Occipital lobe (tissue), 2 donors: Measurements from ENCODE around the gene FAT1. TPM values are rescaled to one million over a fixed set of nuclear protein-coding genes. Genes with fewer than 3 reads are reported as not detected.

Source experiments
- DNase-seq: peaks from one replicate; lab custom pipeline; 2025; lab: John Stamatoyannopoulos, UW
- total RNA-seq: library from RNA; depleted of rRNA; stranded (reverse); fragments of >200 nt; gene quantifications from one replicate; pipeline ENCODE4 v1.2.3, GENCODE V29; 2014

The FAT1 gene
- total RNA-seq, 1 donor from 2014 or later: 28.4 TPM

DNA sequence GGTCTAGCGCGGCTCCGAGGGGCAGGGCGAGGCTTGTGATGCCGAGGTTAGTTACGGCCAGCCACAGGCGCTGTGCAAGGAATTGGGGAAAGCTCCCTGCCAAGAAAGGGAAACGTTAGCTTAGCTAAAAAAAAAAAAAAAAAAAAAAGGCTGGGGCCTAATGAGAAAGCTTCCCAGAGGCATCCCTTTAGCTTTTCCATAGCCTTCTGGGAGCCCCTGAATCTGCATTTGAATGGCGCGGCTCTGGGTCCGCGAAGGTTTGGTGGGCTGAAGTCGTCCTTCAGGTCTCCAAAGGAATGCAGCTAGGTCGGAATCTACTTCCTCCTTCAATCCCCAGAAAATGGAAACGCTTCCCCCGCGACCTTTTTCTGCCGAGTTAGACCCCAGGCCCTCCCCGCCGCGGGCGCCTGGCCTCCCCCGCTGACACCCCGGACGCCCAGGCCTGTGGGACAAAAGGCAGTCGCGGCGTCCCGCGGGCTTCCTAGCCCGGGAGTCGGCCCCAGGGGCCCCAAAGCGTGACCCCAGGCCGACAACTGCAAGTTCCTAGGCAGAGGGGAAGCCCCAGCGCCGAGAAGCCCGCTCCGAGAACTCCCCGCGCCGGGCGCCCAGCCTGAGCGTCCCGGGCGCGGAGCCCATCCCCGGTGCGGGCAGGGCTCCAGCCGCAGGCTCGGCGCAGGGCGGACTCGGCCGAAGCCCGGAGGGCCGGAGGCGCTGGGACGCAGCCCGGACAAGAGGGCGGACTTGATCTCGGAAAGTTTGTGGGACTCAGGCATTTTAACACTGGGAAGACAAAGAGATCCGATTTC, 605 bp upstream of the FAT1 start:
- no peak for DNase-seq

DNA sequence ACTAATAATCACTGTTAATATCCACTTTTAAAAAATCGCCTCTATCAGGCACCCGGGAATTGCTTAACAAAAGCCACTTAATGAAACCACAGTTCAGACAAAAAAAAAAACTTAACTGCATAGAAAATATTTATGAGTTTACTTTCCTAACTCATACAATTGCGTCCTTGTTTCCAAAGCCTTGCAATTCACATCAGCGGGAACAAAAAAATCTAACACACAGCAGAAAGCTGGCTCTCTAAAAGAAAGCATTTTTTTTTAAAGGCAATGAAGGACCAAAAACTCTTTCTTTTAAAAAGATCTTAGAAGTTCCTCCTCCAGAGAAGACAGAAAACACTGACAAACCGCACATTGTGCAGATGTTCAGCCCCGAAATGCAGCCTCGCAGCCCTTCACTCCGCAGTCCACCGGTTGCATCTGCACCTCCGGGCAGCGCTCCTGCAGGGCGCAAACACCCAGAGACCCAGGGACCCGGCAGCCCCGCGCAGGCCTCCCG, 812 bp downstream of the FAT1 start:
- no peak for DNase-seq

- no peak for DNase-seq
These were observed 3.5 kb downstream of the FAT1 start for GRCh38 chr4:186719925-186720694.

GRCh38 chr4:186717556-186717955, 6.1 kb downstream of the FAT1 start:
- DNase-seq: no peak

DNA sequence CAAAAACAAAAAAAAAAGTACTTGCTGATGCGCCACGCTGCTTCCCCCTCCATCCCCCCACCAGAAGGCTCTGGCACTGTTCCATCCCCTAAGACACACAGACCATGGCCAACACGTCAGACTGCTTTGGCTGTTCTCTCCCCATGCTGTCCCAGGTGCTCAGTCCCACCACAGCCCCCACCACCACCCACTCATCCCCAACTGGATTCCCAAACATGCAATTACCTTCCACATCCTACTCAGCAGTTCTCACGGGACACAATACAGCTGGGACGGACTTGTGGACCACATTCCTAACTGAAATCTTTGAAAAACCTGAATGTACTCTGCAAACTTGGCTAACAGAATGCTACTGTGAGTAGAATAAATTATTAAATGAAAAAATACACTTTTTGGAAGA, 8.6 kb downstream of the FAT1 start:
- no peak for DNase-seq

DNA sequence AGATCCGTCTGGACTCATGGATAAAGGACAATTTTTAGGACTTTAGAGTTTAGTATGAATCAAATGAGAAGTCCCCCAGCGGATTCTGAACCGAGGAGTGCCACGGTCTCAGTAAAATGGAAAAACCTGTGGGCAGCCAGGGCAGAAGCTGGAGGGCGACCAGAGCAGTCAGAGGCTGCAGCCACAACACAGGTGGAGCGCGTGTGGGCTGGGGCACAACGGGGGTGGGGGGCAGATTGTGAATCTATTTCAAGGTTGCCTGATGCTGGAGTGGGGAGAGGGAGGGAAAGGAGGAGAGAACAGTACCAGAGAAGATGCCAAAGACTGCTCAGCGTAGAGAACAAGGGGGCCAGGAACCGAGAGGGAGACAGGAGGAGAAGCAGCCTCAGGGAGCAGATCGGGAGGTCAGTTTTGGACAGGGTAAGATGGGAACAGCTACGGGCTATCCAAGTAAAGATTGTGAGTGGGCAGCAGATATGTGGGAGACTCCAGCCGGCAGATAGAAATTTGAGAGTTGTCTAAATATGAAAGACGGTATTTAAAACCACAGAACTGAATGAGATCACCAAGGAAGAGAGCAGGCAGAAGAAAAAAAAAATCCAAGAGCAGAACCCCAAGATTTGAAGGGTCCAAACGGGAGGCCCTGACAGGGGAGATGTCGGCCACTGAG, 9.5 kb downstream of the FAT1 start:
- no peak for DNase-seq

- no peak for DNase-seq
These were observed 11.0 kb downstream of the FAT1 start for GRCh38 chr4:186712690-186713089.

DNA sequence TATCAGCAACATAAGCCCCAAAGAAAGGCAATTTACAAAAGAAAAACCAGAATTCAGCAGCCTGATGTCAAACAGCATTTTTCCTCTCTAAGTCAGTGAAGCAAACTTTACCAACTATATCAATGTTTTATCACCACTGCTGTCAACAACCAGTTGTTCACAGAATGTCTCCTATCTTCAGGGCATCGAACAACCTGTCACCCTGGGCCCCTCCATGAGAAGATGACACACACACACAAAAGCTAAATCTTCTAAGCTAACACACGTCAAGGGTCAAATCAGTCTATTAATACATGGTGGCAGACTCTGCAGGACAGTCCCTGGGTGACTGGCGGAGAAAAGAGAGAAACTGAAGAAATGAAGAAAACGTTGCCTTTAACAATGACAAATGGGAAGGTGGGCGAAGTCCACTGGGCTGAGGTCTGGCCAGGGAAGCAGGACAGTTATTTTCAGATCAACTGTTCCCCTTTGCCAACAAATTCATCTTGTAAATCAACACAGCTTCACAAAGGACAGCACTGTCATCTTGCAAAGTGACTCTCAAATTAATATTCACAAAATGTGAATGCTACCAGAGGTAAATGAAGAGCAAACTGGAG, 13.0 kb downstream of the FAT1 start:
- no peak for DNase-seq

GRCh38 chr4:186709517-186709916, 14.1 kb downstream of the FAT1 start:
- no peak for DNase-seq

DNA sequence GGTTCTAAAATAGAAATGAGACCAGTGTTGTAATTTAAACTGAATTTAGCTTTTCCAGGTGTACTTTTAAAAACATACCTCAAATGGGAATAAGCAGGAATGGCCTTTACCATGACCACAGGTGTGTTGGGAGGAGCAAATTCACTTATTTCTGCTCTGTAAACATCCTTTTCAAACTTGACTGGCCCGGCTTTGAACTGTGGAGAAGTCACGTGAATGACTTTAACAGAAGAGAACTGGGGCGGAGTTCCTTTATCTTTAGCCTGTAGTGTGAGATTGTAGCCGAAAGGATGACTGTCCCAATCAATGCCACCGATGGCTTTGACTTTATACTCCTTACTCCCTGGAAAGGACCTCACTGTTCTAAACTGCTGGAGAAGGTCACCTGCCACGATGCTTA, 15.1 kb downstream of the FAT1 start:
- DNase-seq: no peak

GRCh38 chr4:186707996-186708395, 15.7 kb downstream of the FAT1 start:
- DNase-seq: no peak

GRCh38 chr4:186707574-186707973, 16.1 kb downstream of the FAT1 start:
- DNase-seq: no peak

GRCh38 chr4:186704057-186704456, 19.6 kb downstream of the FAT1 start:
- DNase-seq: no peak

DNA sequence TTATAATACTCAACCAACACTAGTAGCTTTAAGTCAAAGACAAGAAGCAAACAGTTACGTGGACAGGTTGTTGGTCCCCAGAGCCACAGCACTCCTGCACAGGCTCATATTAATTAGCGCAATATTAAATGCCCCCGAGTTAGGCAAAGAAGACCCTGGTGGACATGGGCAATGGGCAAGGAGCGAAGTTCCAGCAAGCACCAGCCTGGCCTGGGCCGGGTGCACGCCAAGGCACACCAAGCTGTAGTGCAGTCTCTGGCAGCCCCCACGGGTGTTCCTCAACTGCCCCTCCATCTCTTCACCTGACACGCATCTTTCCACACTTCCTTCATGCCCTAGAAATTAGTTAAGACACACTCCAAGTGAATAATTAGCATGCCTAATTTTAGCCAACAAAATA, 20.1 kb downstream of the FAT1 start:
- DNase-seq: no peak

- no peak for DNase-seq
These were observed 20.7 kb downstream of the FAT1 start for GRCh38 chr4:186702940-186703339.

DNA sequence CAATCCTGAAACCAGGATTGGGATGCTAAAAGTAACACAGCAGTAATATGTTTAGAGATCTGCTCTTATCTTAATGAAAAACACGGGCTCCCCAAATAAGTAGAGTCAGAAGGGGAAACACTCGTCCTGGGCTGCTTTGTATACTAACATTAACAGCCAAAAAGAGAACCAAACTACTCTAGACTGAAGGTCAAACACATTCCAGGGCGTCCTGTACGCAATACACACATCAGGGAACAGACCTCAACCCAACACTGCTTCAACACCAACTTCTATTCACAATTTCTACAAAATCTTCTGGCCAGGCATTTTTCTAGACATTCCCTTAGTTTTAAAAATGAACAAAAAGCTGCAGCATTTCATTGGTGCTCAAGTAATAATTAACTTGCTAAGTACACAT, 21.4 kb downstream of the FAT1 start:
- no peak for DNase-seq

GRCh38 chr4:186701788-186702187, 21.9 kb downstream of the FAT1 start:
- no peak for DNase-seq

GRCh38 chr4:186701273-186701672, 22.4 kb downstream of the FAT1 start:
- DNase-seq: no peak

DNA sequence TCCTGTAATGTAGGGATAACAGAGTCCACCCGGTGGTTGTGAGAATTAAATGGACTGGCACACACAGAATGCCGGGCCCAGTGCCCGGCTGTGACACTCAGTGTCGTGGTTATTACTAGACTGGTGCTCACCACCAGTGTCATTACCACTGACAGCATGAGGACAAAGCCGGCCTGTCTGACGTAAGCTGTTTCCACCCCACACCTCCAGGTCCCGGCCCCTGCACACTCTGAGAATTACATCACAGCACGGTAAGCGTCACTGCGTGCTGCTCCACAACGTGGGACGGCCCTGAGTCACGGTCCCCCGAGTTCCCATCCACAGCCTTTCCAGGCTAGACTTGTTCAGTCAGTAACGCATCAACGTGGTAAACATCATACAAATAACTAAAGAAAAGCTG, 22.9 kb downstream of the FAT1 start:
- no peak for DNase-seq

DNA sequence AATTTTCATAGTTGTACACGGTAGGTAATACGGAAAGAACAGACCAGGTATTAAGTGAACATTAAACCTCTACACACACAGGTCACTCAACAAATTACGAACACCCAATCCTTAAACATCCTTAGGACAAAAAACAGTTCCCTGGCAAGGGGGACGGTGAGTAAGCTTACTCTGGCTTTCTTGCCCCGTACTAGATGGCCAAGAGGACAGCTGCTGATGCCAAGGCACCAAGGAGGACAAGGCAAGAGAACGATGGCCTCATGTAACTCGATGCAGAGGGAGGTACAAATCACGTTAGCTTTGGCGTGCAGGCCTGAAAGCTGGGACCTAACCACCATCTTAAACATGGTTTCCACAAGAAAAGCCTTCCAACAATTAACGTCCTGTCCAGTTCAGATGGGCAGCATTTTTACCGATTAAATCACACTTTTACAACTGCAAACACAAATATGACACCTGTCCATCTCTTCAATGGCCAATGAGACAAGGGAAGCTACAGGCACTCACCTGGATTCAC, 23.7 kb downstream of the FAT1 start:
- DNase-seq: no peak

GRCh38 chr4:186699298-186699697, 24.4 kb downstream of the FAT1 start:
- DNase-seq: no peak

DNA sequence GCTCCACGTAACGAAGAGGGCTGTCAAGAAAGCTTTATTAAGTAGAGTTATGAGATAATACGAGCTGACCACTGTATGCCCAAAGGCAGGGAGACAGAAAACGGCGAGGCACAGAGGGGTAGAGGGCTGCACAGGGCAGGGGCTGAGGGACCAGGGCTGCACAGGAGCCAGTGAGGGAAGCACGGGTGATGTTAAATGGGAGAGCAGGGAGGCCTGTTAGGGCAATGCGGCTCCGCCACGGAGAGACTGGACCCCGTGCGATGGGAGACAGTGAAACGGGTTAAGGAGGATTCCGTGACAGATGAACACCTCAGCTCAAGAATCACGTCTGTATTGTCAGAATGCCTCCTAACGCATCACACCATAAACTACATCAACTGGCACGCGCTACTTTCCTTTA, 25.1 kb downstream of the FAT1 start:
- DNase-seq: no peak
